Stimulated activated CD4-positive, alpha-beta T cell treated with anti-CD3 and anti-CD28 coated beads, Interleukin-4, amount 100 ng/mL, for 24 hours (primary cell): ENCODE results near the gene TPI1.

Experiments used
- DNase-seq: peaks from one replicate; pipeline ENCODE4 v3.0.0-alpha.2; 2020

TPI1 gene

DNA sequence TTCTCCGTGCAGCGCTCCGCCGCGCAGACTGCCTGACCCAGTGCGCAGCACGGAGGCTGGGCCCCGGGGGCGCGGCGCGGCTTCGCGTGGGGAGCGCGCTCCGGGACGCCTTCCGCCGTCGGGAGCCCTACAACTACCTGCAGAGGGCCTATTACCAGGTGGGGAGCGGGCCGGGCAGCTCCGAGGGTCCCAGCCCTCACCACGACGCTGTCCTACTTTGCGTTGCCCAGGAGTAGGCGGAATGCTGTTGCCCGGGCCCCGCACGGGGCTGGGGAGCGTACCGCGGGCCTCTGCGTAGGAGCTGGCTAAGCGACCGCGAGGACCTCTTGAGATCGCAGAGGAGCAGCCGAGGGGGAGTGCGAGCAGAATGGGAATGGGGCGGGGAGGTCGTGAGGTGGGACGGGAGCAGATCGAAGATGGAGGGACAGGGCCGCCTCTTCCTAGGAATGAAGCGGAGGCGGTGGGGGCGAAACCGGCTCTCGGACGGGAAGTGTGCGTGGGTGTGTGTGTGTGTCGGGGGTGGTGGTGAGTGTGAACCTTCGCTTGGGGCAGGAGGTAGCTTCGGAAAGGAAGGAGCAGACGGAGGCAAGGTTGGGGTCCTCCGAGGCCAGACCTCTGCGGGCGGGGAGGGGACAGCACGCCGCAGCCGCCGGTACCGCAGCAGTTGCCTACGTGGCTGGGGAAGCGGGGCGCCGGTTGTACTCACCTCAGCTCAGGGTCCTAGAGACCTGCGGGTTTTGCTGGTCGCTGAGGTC is 38.4 kb upstream of the TPI1 start:
- peak; percentile 27 for DNase-seq

DNA sequence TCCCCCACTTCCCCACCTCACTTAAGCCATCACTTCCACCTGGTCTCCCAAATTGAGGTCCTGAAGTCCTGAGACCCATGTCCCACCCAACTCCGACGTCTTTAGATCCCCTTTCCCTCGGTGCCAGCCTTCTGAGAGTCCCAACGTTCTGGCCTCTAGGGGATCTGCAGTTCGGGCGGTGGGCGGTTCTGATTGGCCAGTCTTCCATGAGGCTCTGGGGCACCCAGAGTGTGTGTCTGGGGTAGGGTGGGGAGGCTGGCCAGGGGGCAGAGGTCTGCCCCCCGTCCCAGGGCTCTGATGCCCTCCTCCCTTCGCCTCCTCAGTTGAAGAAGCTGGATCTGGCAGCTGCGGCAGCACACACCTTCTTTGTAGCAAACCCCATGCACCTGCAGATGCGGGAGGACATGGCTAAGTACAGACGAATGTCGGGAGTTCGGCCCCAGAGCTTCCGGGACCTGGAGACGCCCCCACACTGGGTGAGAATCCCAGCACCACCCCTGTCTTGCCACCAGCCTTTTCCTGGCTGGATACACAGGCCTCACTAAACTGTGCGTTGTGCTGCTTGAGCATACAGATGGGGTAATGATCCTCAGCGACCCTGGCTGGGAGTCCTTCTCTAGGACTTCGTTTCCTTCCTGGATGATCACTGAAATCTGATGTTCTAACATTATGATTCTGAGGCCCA is 37.7 kb upstream of the TPI1 start:
- DNase-seq, result no peak

DNA sequence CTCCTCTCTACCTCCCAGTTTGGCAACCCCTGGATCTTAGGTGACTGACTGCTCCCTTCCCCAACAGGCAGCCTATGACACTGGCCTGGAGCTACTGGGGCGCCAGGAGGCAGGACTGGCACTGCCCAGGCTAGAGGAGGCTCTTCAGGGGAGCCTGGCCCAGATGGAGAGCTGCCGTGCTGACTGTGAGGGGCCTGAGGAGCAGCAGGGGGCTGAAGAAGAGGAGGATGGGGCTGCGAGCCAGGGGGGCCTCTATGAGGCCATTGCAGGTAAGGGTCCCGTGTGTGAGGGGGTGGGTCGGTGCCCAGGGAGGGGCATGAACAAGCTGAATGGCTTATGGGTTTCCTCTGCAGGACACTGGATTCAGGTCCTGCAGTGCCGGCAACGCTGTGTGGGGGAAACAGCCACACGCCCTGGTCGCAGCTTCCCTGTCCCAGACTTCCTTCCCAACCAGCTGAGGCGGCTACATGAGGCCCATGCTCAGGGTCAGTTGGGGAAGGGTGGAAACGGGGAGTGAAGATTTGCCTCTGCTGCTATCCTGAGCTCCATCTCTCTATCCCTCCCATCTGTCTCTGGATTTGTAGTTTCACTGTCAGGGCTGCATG is 36.9 kb upstream of the TPI1 start:
- DNase-seq, result no peak

GRCh38 chr12:6830999-6831398 is 36.3 kb upstream of the TPI1 start:
- DNase-seq, result no peak

DNA sequence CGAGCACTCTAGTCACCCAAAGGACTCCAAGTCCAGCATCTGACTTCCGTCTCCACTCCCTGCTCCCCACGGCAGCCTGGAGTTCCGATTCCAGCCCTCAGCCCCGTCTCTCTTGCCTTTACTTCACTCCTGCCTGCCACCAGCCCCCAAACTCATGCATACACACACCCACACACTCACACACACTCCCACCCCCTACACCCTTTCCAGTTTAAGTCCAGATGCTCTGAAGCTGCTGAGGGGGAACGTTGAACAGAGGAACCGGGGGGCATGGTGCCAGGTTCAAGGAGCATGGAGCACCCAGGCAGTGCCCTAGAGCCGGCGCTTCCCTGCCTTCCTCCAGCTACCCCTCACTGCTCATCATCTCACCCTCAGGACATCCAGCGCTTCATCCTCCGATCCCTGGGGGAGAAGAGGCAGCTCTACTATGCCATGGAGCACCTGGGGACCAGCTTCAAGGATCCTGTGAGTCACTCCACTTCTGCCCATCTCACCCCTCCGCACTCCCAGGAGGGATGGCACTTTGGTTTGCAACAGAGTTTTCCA is 35.8 kb upstream of the TPI1 start:
- no peak for DNase-seq

DNA sequence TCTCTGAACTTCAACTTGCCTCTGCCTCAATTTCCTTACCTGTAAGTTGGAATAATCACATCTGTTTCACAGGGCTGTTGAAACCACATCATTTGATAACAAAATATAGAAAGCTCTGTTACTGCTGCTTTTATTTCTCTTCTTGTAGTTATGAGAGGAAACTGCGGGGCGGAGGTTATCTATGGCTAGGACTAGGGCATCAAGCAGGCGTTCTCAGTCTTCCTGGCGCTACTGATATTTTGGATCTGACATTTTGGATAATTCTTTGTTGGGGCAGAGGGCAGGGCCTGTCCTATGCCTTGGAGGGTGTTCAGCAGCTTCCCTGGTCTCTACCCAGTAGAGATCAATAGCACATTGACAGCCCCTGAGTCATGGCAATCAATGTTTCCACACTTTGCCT is 35.2 kb upstream of the TPI1 start:
- DNase-seq, result no peak

GRCh38 chr12:6833189-6833890 is 34.0 kb upstream of the TPI1 start:
- no peak for DNase-seq

GRCh38 chr12:6834254-6834653 is 33.1 kb upstream of the TPI1 start:
- no peak for DNase-seq

DNA sequence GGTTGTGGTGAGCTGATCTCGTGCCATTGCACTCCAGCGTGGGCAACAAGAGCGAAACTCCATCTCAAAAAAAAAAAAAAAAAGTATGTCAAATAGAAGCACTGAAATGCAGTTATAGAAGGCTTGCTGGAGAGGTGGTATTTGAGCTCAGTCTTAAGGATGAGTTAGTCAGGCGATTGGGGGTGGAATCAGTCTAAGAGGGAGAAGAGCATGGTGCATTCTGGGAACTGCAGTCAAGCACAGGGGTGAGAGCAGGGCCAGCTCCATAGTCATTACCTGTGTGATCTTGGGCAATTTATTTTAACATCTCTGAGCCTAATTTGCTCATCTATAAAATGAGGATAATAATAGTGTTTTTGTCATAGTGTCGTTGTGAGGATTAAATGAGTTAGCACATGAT is 32.5 kb upstream of the TPI1 start:
- no peak for DNase-seq

DNA sequence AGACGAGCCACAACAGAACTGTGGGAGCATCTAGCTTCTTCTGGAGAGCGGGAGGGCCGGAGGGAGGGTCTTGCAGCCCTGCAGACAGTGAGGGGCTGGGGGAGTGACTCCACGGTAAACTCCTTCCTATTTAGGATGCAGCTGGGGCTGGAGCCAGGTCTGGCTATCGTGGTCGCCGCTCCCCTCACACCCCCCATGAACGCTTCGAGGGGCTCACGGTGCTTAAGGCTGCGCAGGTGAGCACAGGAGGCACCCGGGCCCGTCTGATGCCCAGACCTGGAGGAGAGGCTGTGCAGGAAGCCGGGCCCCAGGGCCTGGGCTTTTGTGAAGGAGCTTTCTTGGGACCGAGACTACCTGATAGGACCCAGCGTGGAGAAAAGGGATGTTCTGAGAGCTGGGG is 30.5 kb upstream of the TPI1 start:
- no peak for DNase-seq

DNA sequence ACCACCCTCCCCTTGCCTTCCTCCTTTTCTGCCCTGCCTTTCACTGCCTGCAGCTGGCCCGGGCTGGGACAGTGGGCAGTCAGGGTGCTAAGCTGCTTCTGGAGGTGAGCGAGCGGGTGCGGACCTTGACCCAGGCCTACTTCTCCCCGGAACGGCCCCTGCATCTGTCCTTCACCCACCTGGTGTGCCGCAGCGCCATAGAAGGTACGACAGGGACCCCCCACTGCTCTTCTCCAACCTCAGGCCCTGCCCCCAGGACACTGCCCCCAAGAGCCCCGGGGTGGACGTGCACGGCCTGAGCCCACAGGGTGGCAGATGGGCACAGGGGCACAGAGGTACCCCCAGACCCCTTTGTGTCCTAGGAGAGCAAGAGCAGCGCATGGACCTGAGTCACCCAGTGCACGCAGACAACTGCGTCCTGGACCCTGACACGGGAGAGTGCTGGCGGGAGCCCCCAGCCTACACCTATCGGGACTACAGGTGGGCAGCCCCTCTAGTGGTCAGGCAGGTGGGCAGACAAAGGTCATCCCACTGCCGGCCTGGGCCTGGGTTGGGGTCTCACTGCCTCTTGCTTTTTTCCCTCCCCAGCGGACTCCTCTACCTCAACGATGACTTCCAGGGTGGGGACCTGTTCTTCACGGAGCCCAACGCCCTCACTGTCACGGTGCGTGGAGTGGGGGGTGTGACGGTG is 29.8 kb upstream of the TPI1 start:
- DNase-seq, result no peak

DNA sequence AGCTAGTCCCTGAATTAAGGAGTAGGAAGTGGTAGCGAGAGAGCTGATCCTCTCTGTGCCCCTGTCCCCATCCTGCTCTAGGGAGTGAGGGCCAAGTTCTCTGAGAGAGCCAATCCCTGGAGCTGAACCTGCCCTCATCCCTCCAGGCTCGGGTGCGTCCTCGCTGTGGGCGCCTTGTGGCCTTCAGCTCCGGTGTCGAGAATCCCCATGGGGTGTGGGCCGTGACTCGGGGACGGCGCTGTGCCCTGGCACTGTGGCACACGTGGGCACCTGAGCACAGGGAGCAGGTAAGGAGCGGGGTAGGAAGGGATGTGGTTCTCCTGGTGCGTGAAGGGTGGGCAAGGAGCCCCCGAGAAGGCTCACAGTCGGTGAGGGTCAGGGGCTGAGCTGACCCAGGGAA is 28.5 kb upstream of the TPI1 start:
- DNase-seq, result no peak

DNA sequence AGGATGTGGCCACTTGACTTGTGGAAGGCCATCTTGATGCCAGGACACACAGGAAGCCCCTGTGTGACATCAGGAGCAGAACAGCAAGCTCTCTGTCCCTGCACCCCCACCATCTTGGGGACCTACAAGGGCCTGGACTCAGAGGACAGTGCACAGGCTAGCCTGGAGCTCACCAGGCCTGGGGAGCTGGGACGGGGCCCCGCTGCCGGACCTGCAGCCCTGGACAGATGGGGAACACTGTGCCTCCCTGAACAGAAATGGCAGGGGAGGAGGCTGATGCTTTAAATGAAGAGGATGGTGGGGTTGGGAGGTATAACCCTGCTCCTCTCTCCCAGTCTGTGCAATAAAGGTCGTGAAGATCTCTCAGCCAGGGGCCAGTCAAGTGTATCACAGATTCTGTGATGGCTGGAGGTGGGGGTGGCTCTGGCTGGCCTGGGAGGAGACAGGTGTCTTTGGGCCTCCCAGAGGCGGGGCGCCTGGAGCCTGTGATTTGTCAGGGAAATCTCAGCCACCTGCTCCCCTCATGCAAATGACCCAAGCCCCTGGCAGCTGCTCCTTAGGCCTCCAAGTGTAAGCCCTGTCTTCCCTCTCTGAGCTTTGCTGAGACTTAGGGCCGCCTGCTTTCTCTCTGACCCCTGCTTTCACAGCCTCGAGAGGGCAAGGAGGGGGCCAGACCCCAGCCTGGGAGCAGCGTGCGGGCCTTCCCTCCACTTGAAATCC is 27.7 kb upstream of the TPI1 start:
- DNase-seq, result no peak

- DNase-seq, result no peak
Measured at GRCh38 chr12:6840330-6840729, 27.0 kb upstream of the TPI1 start.

GRCh38 chr12:6840761-6841515 is 26.4 kb upstream of the TPI1 start, which contains the start of gene GNB3:
TSS of gene GNB3 (plus strand) at chr12:6840925. CDS start at chr12:6841288, 363 bp downstream.
- DNase-seq, result no peak

GRCh38 chr12:6842075-6842474 is 25.3 kb upstream of the TPI1 start:
- no peak for DNase-seq

DNA sequence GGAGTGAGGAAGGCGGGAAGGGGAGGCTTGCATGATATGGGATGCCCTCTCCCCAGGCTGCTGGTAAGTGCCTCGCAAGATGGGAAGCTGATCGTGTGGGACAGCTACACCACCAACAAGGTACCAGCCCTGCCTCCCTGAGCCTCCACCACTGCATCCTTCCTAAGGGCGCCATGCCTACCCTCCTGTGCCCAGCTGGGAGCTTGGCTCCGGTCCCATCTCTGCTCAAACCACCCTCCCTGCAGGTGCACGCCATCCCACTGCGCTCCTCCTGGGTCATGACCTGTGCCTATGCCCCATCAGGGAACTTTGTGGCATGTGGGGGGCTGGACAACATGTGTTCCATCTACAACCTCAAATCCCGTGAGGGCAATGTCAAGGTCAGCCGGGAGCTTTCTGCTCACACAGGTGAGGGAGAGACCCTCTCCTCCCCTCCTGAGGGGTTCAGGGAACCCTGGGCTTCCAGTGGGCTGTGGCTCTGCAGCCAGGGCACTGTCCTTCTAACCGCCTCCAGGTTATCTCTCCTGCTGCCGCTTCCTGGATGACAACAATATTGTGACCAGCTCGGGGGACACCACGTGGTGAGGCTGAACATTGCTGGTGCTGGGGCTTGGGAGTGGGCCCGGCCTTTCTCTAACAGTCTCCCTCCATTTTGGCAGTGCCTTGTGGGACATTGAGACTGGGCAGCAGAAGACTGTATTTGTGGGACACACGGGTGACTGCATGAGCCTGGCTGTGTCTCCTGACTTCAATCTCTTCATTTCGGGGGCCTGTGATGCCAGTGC is 24.0 kb upstream of the TPI1 start:
- DNase-seq, result no peak

DNA sequence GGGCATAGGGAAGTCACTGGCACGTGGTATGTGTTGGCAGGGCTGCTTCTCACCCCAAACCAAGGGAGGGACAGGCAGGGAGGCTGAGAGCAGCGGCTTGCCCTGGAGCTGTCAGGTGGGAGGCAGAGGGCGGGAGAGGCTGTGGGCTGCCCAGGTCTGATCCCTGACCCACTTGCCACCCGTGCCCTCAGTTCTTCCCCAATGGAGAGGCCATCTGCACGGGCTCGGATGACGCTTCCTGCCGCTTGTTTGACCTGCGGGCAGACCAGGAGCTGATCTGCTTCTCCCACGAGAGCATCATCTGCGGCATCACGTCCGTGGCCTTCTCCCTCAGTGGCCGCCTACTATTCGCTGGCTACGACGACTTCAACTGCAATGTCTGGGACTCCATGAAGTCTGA is 21.9 kb upstream of the TPI1 start:
- no peak for DNase-seq

- DNase-seq, result no peak
Measured at GRCh38 chr12:6846316-6846869, 20.9 kb upstream of the TPI1 start.

- DNase-seq, result no peak
Measured at GRCh38 chr12:6847676-6848075, 19.7 kb upstream of the TPI1 start.
